Left renal cortex interstitium (tissue), 4 donors: Measurements from ENCODE around the gene ANKRD34A. TPM values are rescaled to one million over a fixed set of nuclear protein-coding genes. Genes with fewer than 3 reads are reported as not detected.

Experiments
- DNase-seq, 4 donors: peaks; one replicate each; pipeline ENCODE4 v3.0.0-alpha.2; 2013; ENCODE audit warnings: low read depth in 4 of 4, low spot score in 2 of 4, missing footprints in 1 of 4
- polyA plus RNA-seq, 4 donors: library from polyadenylated mRNA; unstranded; fragments of 120-200 nt; gene quantifications; one replicate each; pipeline ENCODE4 v1.2.1, GENCODE V29; 2013; ENCODE audit not compliant: insufficient read length in 4 of 4

The ANKRD34A gene
- polyA plus RNA-seq, 4 donors = 0.65 to 0.88 (median 0.72) TPM

DNA sequence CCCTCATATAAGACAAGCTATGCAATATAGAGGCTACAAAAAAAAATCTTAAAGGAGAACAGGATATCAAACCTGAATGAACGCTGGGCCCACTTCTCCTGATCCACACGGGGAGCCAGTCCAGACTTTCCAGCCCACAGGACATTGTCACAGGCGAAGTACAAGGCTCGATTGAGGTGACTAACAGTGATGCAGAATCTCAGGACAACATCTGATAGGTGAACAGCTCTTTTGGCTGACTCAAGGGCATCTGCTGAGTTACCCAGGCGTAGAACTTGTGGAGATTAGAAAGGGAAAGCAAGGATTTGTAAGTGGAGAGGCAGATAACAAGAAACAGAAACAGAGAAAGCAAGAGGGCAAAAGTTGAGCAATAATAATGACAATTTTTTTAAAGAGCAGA, 47.6 kb downstream of the ANKRD34A start:
- no peak for DNase-seq

DNA sequence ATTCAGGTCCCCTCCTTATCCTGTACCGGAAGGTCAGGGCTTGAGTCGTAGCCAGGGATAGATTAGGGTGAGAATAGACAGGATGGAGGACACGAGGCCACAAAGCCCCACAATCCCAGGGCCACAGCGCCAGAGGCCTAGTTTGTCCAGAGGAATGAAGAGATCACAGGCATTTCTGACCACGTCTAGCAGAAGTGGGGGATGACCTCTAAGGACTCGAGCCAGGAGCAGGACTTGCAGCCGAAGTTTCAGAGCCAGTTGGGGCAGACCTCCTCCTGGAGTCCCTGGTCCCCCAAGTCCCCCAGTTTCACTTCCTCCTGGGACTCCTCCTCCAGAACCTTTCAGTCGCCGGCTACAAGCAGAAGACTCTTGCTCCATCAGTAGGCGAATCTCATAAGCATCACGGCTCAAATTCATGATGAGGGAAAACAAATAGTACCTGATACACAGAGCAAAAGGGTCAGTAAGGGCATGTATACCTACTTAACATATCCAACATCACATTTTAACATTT, 52.2 kb downstream of the ANKRD34A start:
- no peak for DNase-seq

Other genes with a start within 250 kb of the ANKRD34A start
- gene CD160, start 245.1 kb downstream of the ANKRD34A start, polyA plus RNA-seq = 1 to 10 TPM in 2 of 4 donors, under 1 TPM in 2; 0.60 to 2.9 (median 1.5) TPM
- gene RNF115, start 140.5 kb downstream of the ANKRD34A start, polyA plus RNA-seq = 10 to 100 TPM; 12.4 to 23.6 (median 17.0) TPM
- gene POLR3C, start 140.4 kb downstream of the ANKRD34A start, polyA plus RNA-seq = 10 to 100 TPM; 34.9 to 37.3 (median 35.2) TPM
- 1 to 10 TPM; 6.4 to 9.1 (median 7.3) TPM for gene NUDT17, start 118.9 kb downstream of the ANKRD34A start, polyA plus RNA-seq
- gene PIAS3, start 105.5 kb downstream of the ANKRD34A start, polyA plus RNA-seq = 10 to 100 TPM; 40.2 to 68.7 (median 53.5) TPM
- gene ANKRD35, start 78.7 kb downstream of the ANKRD34A start, polyA plus RNA-seq = 1 to 10 TPM; 2.1 to 3.4 (median 2.4) TPM
- 1 to 10 TPM in 2 of 4 donors, under 1 TPM in 2; 0.51 to 1.9 (median 1.3) TPM for gene ITGA10, start 54.5 kb downstream of the ANKRD34A start, polyA plus RNA-seq
- 10 to 100 TPM; 49.6 to 65.3 (median 57.8) TPM for gene PEX11B, start 45.9 kb downstream of the ANKRD34A start, polyA plus RNA-seq
- gene RBM8A, start 37.1 kb downstream of the ANKRD34A start, polyA plus RNA-seq = 100 to 1,000 TPM; 183 to 214 (median 202) TPM
- 10 to 100 TPM; 23.9 to 28.0 (median 25.3) TPM for gene LIX1L, start 6.6 kb downstream of the ANKRD34A start, polyA plus RNA-seq
- 10 to 100 TPM; 32.0 to 42.2 (median 33.9) TPM for gene POLR3GL, start 115 bp upstream of the ANKRD34A start, polyA plus RNA-seq
- 100 to 1,000 TPM; 387 to 577 (median 451) TPM for gene TXNIP, start 32.0 kb upstream of the ANKRD34A start, polyA plus RNA-seq
- gene HJV, start 57.2 kb upstream of the ANKRD34A start, polyA plus RNA-seq = under 1 TPM in 2 of 4 donors, not detected in 2; 0.19 to 0.88 TPM
- 1 to 10 TPM; 1.7 to 4.4 (median 3.0) TPM for gene NBPF10, start 180.2 kb upstream of the ANKRD34A start, polyA plus RNA-seq